ENCODE results near the gene PCDHA10. TPM values are rescaled to one million over a fixed set of nuclear protein-coding genes. Genes with fewer than 3 reads are reported as not detected.
"Not testable (repeated sequence)": the region's sequence is repeated elsewhere in the genome, so short reads cannot be mapped to it uniquely, and the experiment has no call there.

The PCDHA10 gene
- total and polyA plus RNA-seq, 8 donors: under 0.01 to 26.3 (median 0.55) TPM; not detected in 1

GRCh38 chr5:140869555-140869886 is 13.8 kb downstream of the PCDHA10 start:
- 53 to 59% (median 56%) methylated on average over 5 of the region's 5 CpGs for WGBS, 5 donors
- peaks cover 6 to 52% (median 43%) of the 10 kb centered on the region in 4 donors for H3K9me3 ChIP-seq
- intact Hi-C loops (cut with DNase I; ENCODE audit: low total_unique reads): no loop called here
- H3K36me3 ChIP-seq: no peaks in the 10 kb centered on the region
- no peaks in the 10 kb centered on the region for H3K4me1 ChIP-seq
- TF ChIP-seq POLR2A (IDR thresholded peaks at IDR 0.05) (no peak), EP300 (IDR thresholded peaks at IDR 0.05) (no peak), CTCF (IDR thresholded peaks at IDR 0.05) (no peak), POLR2AphosphoS5 (IDR thresholded peaks at IDR 0.05) (no peak)
- peaks cover 0 to 39% (median 5%) of the 10 kb centered on the region in 3 donors for H3K27me3 ChIP-seq
- no peak overlapping the region for H3K4me3 ChIP-seq
- no peak for DNase-seq
- H3K27ac ChIP-seq: no peak overlapping the region

GRCh38 chr5:140870221-140871201 is 14.8 kb downstream of the PCDHA10 start:
- H3K27ac ChIP-seq: no peak overlapping the region
- H3K9me3 ChIP-seq: peaks cover 6 to 59% (median 52%) of the 10 kb centered on the region in 4 donors
- peaks cover 0 to 47% (median 6%) of the 10 kb centered on the region in 3 donors for H3K27me3 ChIP-seq
- H3K4me3 ChIP-seq: no peak overlapping the region
- no peak for DNase-seq
- intact Hi-C loops (cut with DNase I; ENCODE audit: low total_unique reads): no loop called here
- no peaks in the 10 kb centered on the region for H3K36me3 ChIP-seq
- no peak for TF ChIP-seq CTCF (IDR thresholded peaks at IDR 0.05)
- TF ChIP-seq POLR2A (IDR thresholded peaks at IDR 0.05): no peak
- TF ChIP-seq POLR2AphosphoS5 (IDR thresholded peaks at IDR 0.05): no peak
- no peak for TF ChIP-seq EP300 (IDR thresholded peaks at IDR 0.05)
- WGBS, 5 donors: 46 to 60% (median 49%) methylated on average over 85 to 114 of the region's 114 CpGs
- H3K4me1 ChIP-seq: no peaks in the 10 kb centered on the region

- Histone ChIP-seq H3K9me3 (peaks cover 17 to 66% (median 62%) of the 10 kb centered on the region in 4 donors), H3K36me3 (no peaks in the 10 kb centered on the region), H3K27ac (no peak within 1 kb of the TSS), H3K4me3 (no peak within 1 kb of the TSS), H3K27me3 (peaks cover 0 to 58% (median 8%) of the 10 kb centered on the region in 3 donors), H3K4me1 (no peaks in the 10 kb centered on the region)
- intact Hi-C loops (cut with DNase I; ENCODE audit: low total_unique reads): no loop called here
- 17 to 25% (median 20%) methylated on average over 31 to 47 of the region's 47 CpGs for WGBS, 5 donors
- DNase-seq: no peak
- no peak for TF ChIP-seq CTCF (IDR thresholded peaks at IDR 0.05)
- TF ChIP-seq EP300 (IDR thresholded peaks at IDR 0.05): no peak
- TF ChIP-seq POLR2AphosphoS5 (IDR thresholded peaks at IDR 0.05): no peak
- TF ChIP-seq POLR2A (IDR thresholded peaks at IDR 0.05): no peak
Measured at GRCh38 chr5:140875085-140876065, 19.7 kb downstream of the PCDHA10 start, which contains the start of gene PCDHA12. TSS of gene PCDHA12 (plus strand) at chr5:140875308. CDS start at chr5:140875473, 165 bp downstream.

GRCh38 chr5:140876541-140877261 is 21.0 kb downstream of the PCDHA10 start:
- Histone ChIP-seq H3K9me3 (peaks cover 10 to 62% (median 54%) of the 10 kb centered on the region in 4 donors), H3K27me3 (peaks cover 0 to 55% (median 8%) of the 10 kb centered on the region in 3 donors)
- WGBS, 5 donors: 40 to 58% (median 51%) methylated on average over 58 to 80 of the region's 80 CpGs
- H3K36me3 ChIP-seq; H3K4me1 ChIP-seq; DNase-seq; H3K4me3 ChIP-seq; intact Hi-C loops (cut with DNase I; ENCODE audit: low total_unique reads); H3K27ac ChIP-seq: not testable (repeated sequence)
